GM19240 (cell line): ENCODE results near the gene LAMTOR3.

Experiments
- DNase-seq: peaks from one replicate; pipeline ENCODE4 v3.0.0; 2011; ENCODE audit warnings: low spot score; ENCODE audit not compliant: insufficient read length

LAMTOR3 gene

GRCh38 chr4:99861120-99861905 is 32.9 kb downstream of the LAMTOR3 start:
- no peak for DNase-seq

GRCh38 chr4:99860521-99860920 is 33.7 kb downstream of the LAMTOR3 start:
- no peak for DNase-seq

- no peak for DNase-seq
These were observed 34.6 kb downstream of the LAMTOR3 start for GRCh38 chr4:99859618-99860017.

- no peak for DNase-seq
These were observed 36.9 kb downstream of the LAMTOR3 start for GRCh38 chr4:99857307-99857706.

- no peak for DNase-seq
These were observed 38.1 kb downstream of the LAMTOR3 start for GRCh38 chr4:99856166-99856565.

- DNase-seq, result no peak
These were observed 38.5 kb downstream of the LAMTOR3 start for GRCh38 chr4:99855678-99856077.

- DNase-seq, result no peak
These were observed 40.2 kb downstream of the LAMTOR3 start for GRCh38 chr4:99853999-99854398.

- DNase-seq, result no peak
These were observed 41.0 kb downstream of the LAMTOR3 start for GRCh38 chr4:99853190-99853589.

GRCh38 chr4:99852199-99852749 is 42.0 kb downstream of the LAMTOR3 start:
- no peak for DNase-seq

GRCh38 chr4:99848591-99849001 is 45.6 kb downstream of the LAMTOR3 start:
- DNase-seq, result no peak

- peak; percentile 11 for DNase-seq
These were observed 46.8 kb downstream of the LAMTOR3 start for GRCh38 chr4:99847362-99847976.

GRCh38 chr4:99846891-99847290 is 47.3 kb downstream of the LAMTOR3 start:
- no peak for DNase-seq

GRCh38 chr4:99845708-99846469 is 48.3 kb downstream of the LAMTOR3 start:
- no peak for DNase-seq

GRCh38 chr4:99845179-99845578 is 49.0 kb downstream of the LAMTOR3 start:
- DNase-seq, result no peak

- DNase-seq, result no peak
These were observed 50.2 kb downstream of the LAMTOR3 start for GRCh38 chr4:99844048-99844447.

GRCh38 chr4:99843413-99843812 is 50.8 kb downstream of the LAMTOR3 start:
- DNase-seq, result no peak

- DNase-seq, result no peak
These were observed 53.1 kb downstream of the LAMTOR3 start for GRCh38 chr4:99841129-99841528.

- no peak for DNase-seq
These were observed 55.3 kb downstream of the LAMTOR3 start for GRCh38 chr4:99838927-99839326.

GRCh38 chr4:99835942-99836341 is 58.3 kb downstream of the LAMTOR3 start:
- no peak for DNase-seq

GRCh38 chr4:99834569-99834968 is 59.7 kb downstream of the LAMTOR3 start:
- DNase-seq, result no peak

GRCh38 chr4:99833756-99834155 is 60.5 kb downstream of the LAMTOR3 start:
- DNase-seq, result no peak

- DNase-seq, result no peak
These were observed 61.5 kb downstream of the LAMTOR3 start for GRCh38 chr4:99832758-99833157.
